Measurements from ENCODE around the gene STAMBP.
"Not testable (repeated sequence)": the region's sequence is repeated elsewhere in the genome, so short reads cannot be mapped to it uniquely, and the experiment has no call there.

Gene STAMBP

DNA sequence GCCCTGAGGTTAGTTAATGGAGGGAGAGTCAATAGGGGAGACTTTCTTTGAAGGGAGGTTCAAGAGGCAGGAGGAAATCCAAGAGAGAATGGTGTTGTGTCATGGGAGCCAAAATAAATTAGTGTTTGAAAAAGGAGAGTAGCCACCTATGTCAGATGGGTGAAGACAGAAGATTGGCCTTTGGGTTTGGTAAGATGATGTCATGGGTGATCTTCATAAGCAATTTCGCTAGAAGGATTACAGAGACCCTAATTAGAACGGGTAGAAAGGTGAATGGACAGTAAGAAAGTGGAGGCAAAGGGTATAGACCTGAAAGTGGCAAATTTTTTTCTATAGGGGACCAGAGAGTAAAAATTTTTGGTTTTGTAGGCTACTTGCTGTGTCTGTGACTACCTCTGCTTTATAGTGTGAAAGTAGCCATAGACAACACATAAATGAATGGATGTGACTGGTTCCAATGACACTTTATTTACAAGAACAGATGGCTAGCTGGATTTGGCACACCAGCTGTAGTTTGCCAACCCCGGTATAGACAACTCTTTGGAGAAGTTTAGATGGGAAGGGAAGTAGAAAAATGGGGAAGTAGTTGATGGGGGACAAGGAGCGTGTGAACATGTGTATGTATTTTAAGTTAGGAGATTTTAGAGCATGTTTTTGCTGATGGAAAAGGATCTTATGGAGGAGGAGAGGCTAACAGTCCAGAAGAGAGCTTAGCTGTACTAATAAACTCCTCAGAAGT is 9.3 kb downstream of the STAMBP start:
- DNase-seq = no peak

DNA sequence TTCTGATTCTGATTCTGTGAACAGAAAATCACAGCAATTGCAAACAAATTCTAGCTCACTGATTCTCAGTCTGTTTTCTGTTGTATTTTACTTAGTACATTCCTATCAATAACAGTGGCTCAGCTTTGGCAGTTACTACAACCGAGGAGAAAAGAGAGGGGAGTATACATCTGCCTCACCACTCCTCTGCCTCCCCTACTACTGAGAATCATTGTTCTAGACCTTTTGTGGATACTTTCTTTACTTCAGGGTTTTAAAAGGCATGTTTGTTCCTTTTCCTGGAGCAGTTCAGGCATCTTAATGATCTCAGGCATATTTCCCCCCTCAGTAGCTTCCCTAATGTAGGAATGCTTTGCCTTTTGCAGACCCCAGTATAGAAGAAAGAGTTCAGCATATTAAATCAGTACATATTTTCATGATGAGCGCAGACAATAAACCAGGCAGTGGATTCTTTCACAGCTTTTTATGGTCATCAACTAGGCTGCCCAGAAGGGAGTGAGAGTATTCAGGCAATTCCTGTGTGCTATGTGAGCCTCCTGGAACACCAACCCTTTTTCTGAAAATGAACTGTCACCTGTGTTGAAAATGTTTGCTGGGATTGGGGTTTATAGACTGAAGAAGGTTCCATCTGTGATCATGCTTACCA is 10.3 kb downstream of the STAMBP start:
- no peak for DNase-seq

DNA sequence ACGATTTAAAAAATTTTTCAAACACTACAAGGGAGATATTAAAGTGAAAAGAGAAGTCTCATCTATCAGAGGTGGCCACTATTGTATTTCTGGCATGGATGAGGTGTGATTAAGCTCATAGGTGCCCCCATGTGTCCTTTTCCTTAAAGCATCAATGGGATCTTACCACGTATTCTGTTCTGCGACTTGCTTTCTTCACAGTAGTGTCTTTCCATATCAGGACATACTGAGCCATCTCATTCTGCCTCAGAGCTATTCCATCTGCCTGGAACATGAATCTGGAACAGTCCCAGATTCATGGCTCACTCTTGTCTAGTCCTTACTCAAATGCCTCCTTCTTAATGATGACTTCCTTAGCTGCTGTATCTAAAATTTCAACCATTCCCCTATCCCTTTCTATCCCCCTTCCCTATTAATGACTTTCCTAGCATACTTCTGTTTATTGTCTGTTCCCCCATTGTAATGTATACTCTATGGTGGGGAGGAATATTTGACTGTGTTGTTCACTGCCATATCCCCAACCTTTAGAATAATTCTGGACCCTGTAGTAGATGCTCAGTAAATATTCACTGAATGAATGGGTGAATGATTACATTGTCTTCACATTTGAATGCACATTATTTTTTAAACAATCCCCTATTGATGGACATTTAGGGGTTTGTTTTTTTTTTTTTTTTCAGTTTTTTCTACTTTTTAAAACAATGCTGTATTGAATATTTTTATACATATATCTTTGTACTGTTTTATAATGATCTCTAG is 11.1 kb downstream of the STAMBP start:
- DNase-seq = no peak

DNA sequence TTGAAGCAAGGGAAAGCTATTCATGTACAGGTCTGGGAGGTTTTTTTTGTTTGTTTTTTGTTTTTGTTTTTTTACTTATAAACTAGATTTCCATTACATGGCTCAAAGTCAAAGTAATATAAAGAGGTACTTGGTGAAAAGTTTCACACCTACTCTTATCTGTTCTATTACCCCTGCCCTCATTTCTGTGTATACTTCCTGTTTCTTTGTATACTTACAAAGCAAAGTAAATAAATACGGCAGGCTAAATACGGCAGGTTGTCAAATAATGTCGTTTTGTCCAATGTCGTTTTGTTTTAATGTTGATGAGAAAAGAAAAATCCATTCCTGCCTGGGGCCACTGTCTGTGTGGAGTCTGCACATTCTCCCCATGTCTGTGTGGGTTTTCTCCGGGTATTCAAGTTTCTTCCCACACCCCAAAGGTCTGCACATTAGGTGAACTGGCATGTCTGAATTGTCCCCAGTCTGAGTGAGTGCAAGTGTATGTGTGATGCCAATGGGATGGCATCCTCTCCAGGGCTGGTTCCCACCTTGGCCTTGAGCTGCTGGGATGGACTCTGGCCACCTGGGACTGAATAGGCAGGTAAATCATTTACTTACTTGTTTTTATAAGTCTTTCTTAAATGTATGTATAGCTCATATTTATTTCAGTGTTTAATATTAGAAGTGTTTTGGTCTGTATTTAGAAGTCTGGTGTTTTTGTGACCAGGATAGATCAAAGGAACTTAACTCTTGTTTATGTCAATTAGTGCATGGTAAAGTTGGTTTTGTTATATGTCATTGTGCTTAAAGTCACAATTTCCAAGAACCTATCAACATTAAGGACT is 13.4 kb downstream of the STAMBP start:
- DNase-seq = no peak

DNA sequence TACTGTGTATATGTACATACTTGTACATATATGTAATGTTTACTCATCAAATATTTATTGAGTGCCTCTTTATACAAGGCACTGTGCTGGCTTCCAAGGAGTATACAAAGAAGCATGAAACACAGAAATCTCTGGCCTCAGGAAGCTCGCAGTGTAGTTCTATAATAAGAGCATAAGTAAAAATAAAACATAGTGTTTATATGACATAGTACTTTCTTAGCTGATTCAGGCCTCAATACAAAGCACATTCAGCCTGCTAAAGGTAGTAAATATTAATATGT is 13.9 kb downstream of the STAMBP start:
- DNase-seq = no peak

DNA sequence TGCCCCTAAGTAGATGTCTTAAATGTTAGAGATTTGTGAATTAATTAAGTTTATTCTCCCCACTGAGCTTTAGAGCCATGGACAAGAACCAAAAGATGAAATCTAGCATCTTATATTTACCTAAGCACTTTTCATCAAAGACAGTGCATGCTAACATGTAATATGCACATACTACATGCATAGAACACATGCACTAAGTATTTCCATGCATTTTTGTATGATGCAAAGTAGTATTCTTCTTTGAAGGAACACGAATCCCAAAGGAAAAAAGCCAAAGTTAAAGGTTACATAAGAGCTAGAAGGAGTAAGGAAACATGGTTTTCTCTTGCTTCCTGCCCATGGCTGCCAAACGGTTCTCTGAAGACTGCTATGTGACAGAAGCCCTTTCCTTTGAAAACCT is 15.3 kb downstream of the STAMBP start:
- no peak for DNase-seq

DNA sequence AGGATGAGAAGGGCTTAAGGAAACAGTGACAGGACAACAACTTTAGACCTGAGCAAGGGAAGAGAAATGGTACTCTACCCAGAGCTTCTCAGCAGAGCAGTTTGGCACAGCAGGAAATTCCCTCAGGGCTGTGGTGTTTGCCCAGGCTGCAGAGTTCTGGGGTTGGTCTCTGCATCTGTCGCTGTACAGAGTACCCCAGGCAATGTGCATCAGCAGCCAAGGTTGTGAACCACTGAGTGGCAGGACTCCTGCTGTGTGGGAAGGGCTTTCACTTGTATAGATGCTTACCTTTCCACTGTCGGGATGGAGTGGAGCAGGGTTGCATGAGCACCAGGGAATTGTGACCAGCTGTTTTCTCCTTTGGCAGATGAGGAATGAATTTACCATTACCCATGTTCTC is 21.2 kb downstream of the STAMBP start:
- DNase-seq = no peak

DNA sequence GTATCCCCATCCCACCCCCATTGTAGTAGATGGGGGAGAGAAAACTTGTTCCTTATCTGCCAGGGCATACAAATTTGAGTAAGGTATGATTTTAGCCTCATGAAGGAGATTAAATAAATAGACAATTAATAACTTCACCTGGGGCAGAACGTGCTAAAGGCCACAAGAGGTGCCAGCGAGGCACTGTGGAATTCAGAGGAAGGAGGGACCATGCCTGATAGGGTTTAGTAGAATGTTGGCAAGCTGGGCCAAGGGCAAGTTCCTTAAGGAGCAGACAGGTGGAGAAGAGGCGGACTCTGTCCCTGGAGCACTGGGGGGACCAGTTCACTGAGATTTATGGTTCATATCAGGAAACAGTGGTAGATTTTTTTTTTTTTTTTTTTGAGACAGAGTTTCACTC is 22.5 kb downstream of the STAMBP start:
- no peak for DNase-seq

DNA sequence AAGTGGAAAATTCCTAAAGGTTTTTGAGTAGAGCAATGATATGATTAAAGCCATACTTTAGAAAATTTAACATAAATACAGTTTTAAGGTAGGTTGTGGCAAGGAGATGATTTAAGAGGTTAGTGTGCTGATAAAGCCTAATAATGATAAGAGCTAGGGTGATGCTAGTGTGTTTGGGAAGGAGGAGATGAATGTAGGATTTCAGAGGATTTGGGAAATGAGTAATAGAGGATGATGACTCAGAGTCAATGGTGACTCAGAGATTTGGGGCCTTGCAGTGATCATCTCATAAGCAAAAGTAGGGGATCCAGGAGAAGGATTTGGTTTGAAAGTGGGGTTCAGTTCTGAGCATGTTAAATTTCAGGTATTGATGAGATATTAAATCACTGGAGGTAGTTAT is 23.3 kb downstream of the STAMBP start:
- DNase-seq = no peak

DNA sequence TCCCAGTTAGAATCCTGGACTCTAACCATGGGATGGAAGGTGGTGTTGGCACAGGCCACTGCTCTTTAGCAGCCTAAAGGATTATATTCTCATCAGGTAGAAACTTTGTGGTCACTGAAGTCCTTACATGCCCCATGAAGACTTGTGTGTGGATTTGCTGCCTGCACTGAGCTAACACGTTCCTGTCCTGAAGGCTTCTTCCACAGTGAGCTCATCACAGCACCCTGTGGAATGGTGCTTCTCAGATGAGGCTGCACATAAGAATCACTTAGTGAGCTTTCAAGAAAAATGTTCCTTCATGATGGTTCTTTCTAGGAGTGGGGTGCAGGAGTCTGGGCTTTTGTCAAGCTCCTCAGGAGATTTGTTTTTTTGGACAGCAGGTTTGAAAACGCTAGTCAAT is 26.8 kb downstream of the STAMBP start:
- DNase-seq = no peak

DNA sequence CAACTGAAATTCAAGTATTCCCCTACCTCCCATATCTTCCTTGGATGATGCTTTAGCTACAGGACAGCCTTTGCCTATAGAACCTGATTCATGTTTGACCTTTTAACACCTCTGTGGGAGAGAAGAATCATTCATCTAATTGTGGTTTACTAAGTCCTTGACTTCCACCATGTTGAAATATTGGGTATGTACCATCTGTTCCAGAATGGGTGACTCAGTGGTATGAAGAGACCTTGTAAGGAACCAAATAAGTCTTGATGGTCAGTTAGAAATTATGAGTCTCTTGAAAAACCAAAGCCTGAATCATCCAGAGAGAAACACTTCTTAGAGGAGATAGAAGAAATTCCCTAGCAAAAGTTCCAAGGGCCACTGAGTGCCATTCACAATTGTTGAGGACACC is 27.5 kb downstream of the STAMBP start:
- no peak for DNase-seq

DNA sequence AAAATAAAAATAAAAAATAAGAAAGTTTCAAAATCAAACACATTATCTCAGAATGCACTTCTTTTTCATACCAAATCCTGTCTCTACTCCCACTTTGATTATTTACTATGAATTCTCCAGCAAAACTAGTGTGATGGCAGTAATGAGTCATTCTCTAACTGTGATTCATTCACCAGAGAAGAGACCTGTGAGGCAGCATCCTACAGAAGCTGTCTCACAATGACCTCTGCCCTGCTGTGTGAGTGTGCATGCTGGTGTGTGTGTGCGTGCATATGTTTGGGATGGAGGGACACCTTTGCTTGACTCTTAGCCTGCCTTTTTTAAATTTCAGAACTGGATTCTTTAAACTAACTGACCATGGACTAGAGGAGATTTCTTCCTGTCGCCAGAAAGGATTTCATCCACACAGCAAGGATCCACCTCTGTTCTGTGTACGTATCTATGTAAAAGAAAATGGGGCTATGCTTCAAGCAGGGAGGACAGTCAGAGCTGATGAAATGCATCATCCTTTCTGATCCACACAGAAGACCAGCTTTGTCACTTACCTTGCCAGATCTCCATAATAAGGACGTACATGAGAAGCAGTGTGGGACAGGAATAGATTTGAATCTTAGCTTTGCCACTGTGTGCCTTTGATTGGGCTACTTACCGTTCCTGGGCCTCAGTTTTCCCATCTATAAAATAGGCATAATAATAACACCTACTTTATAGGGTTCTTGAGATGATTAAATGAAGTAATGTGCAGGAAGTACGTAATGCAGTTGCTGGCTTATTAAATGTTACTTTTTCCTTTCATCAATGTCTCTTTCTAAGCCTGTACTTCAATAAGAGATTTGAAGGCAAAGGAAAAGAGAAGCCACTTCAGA is 31.2 kb downstream of the STAMBP start:
- DNase-seq = no peak

DNA sequence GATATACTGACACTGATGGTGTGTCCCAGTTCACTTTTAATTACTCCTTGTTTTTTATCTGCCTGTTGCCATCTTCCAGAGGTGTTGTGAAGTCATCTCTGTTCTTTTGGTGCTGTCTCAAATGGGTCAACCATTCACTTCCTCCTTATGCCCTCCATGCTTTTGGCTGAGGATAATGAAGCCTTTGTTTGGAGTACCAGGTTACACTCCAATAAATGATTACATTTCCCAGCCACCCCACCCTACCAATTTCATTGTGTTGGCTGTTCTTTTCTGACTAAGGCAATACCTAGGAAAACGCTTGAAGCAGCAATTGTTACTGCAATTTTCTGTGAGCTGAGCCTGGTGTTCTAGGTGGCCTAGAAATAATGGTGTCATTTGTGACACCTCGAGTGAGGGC is 34.2 kb downstream of the STAMBP start:
- DNase-seq = no peak

DNA sequence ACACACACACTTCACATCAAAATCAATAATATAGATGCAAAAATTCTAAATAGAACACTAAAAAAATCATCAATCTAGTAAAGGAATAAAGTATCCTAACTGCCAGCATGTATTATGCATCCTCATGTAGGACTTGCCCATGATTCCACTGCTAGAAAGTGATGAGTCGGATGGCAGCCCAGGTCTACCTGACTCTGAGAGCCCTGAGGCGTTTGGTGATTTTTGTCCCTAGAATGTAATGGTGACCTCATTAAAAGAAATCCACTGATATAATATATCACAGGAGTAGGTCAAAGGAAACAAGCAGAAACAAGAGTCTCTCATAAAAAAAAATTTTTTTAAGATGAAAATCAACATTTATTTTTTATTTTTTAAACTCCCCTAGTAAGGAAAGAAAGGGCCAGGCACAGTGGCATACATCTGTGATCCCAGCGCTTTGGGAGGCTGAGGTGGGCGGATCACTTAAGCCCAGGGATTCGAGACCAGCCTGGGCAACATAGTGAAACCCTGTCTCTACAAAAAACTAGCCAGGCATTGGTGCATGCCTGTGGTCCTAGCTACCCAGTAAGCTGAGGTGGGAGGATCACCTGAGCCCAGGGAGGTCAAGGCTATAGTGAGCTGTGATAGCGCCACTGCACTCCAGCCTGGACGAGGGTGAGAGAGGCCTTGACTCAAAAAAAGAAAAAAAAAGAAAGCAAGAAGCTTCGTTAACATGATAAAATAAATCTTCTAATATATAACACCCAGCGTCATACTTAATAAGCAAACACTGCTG is 39.6 kb downstream of the STAMBP start:
- no peak for DNase-seq

DNA sequence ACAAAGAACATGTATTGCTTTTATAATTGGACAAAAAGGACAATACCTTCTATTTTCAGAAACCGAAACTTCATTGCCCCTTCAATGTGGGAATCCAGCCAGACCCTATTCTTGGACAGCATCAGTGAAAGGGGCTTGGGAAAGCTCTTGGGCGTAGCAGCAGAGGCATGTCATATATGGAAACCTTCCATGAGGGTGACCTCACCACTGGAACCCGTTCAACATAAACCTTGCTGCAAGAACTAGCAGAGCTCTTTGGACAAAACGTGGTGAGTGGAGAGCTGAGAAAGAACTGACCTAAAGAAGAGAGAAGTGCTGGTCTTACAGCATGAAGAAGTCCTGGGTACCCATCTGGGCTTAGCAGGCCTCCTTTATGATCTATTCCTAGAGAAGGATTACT is 41.3 kb downstream of the STAMBP start:
- DNase-seq = peak; percentile 45

DNA sequence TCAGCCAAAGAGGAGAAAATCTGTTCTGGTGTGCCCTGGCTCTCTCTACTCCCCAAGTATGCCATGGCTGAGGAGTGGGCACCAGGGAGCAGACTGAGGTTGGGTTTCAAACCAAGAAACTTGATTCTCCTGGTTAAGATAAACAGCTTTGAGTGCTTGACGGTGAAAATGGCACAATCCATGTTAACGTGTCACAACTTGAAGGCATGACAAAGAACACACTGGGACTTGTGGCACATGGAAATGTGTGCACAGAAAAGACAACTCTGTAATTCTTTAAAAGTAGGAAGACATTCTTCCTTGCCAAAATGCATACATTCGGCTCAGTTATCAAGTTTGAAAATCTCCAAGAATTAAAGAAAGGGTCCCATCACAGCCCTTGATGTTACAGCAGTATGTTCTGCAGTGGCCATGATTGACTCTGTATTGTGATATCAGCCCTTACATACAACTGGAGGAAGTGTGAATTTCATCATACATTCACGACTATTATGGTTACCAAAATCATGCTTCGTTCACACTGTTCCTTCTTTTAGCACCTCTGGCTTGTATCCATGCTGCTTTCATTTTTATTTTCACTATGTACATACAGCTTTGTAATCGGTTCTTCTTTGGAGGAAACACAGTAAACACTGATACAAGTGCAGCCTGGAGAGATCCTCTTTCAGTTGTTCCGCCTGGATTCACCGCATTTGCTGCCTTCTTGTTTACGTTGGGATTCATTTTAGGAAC is 48.5 kb downstream of the STAMBP start:
- no peak for DNase-seq

DNA sequence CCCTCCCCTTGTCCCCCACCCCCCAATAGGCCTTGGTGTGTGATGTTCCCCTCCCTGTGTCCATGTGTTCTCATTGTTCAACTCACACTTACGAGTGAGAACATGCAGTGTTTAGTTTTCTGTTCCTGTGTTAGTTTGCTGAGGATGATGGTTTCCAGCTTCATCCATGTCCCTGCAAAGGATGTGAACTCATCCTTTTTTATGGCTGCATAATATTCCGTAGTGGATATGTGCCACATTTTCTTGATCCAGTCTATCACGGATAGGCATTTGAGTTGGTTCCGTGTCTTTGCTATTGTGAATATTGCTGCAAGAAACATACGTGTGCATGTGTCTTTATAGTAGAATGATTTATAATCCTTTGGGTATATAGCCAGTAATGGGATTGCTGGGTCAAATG is 49.2 kb downstream of the STAMBP start:
- DNase-seq = not testable (repeated sequence)

DNA sequence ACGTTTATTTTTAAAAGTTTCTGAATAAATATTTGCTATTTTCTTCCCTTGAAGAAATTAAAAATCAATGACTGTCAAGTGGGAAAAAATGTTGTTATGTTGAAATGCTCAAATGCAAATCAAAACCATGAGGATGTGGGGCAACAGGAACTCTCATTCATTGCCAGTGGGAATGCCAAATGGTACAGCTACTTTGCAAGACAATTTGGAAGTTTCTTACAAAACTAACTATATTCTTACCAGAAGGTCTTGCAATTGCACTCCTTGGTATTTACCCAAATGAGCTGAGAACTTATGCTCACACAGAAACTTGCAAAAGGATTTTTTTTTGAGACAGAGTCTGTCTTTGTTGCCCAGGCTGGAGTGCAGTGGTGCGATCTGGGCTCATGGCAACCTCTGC is 56.6 kb downstream of the STAMBP start:
- no peak for DNase-seq

DNA sequence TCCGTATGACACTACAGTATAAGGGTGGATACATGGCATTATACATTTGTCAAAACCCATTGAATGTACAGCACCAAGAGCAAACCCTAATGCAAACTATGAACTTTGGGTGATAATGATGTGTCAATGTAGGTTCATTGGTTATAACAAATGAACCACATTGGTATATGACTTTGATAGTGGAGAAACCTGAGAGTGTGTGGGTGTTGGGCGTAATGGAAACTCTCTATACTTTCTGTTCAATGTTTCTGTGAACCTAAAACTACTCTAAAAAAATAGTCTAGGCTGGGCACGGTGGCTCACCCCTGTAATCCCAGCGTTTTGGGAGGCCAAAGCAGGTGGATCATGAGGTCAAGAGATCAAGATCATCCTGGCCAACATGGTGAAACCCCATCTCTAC is 57.6 kb downstream of the STAMBP start:
- DNase-seq = no peak

DNA sequence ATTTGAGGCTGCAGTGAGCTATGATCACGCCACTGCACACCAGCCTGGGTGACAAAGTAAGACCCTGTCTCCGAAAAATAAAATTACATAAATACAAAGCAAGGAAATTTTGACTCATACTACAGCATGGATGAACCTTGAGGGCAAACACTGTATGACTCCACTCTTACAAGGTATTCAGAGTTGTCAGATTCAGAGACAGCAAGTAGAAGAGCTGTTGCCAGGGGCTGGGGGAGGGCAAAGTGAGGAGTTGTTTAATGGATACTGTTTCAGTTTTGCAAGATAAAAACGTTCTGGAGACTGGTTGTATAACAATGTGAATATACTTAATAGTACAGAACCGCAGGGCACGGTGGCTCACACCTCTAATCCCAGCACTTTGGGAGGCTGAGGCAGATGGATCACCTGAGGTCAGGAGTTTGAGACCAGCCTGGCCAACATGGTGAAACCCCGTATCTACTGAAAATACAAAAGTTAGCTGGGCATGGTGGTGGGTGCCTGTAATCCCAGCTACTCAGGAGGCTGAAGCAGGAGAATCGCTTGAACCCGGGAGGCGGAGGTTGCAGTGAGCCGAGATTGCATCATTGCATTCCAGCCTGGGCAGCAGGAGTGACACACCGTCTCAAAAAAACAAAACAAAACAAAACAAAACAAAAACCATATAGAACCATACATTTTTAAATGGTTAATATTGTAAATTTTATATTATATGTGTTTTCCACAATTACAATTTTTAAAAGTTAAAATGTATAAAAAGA is 59.0 kb downstream of the STAMBP start:
- DNase-seq = not testable (repeated sequence)
